ENCODE results near the gene ASTN1. TPM values are rescaled to one million over a fixed set of nuclear protein-coding genes. Genes with fewer than 3 reads are reported as not detected.

ASTN1 gene
- total RNA-seq, 4 donors from 2014 or later: 0.11 to 0.33 (median 0.19) TPM

DNA sequence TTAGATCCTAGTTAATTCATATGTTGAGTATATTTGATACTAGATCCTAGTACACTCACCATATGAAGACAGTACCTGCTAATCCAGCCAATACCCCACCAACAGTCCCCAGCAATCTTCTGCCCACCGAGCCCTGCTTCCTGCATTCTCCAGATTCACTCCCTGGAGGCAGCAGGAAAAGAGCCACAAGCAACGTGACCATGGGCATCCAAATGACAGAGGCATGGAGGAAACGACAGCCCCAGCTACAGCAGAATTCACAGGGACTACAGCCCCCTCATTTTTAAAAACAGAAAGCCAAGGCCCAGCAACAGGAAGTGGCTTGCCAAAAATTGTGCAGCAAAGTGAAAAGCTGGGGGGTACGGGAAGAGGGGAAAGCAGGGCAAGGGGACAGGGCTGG, 29.3 kb downstream of the ASTN1 start:
- H3K36me3 ChIP-seq: no peaks in the 10 kb centered on the region
- DNase-seq: no peak
- no peak overlapping the region for H3K27ac ChIP-seq
- no peak overlapping the region for H3K4me3 ChIP-seq (replicated peaks in 1 of 3)
- no peaks in the 10 kb centered on the region for H3K27me3 ChIP-seq
- WGBS, 2 donors: 76% methylated on average over 4 of the region's 4 CpGs
- no peaks in the 10 kb centered on the region for H3K9me3 ChIP-seq
- peaks cover 0 to 5% of the 10 kb centered on the region in 2 donors for H3K4me1 ChIP-seq
- intact Hi-C loops (cut with DNase I): no loop called here
- TF ChIP-seq, protein P1, sequence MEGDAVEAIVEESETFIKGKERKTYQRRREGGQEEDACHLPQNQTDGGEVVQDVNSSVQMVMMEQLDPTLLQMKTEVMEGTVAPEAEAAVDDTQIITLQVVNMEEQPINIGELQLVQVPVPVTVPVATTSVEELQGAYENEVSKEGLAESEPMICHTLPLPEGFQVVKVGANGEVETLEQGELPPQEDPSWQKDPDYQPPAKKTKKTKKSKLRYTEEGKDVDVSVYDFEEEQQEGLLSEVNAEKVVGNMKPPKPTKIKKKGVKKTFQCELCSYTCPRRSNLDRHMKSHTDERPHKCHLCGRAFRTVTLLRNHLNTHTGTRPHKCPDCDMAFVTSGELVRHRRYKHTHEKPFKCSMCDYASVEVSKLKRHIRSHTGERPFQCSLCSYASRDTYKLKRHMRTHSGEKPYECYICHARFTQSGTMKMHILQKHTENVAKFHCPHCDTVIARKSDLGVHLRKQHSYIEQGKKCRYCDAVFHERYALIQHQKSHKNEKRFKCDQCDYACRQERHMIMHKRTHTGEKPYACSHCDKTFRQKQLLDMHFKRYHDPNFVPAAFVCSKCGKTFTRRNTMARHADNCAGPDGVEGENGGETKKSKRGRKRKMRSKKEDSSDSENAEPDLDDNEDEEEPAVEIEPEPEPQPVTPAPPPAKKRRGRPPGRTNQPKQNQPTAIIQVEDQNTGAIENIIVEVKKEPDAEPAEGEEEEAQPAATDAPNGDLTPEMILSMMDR (IDR thresholded peaks at IDR 0.05): no peak
- no peak for TF ChIP-seq POLR2A (IDR thresholded peaks at IDR 0.05)

DNA sequence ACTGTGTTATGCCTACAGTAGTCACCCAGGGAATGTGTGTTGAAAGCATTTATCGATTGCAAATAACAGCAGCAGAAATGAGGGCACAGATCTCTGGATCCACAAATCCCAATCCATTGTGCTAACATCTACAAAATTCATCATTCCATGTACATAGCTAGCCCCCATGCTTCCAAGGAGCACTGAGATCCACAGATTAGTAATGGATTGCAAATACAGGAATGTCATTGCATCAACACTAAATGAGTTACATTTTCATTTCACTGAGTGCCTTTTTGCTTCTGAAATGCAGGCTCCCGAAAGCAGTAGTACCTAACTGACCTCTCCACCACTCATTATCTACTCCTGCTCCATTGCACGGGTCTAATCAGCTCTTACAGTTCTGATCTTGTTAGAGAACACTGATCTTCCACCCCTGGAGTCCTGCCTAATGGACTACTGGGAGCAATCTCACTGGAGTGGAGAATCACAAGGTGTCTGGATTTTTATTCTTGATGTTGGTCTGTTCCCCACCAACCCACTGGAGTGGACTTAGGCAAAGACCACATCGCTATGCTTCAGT, 30.5 kb downstream of the ASTN1 start:
- no peak overlapping the region for H3K27ac ChIP-seq
- TF ChIP-seq POLR2A (IDR thresholded peaks at IDR 0.05): no peak
- TF ChIP-seq, protein P1 (IDR thresholded peaks at IDR 0.05): no peak

DNA sequence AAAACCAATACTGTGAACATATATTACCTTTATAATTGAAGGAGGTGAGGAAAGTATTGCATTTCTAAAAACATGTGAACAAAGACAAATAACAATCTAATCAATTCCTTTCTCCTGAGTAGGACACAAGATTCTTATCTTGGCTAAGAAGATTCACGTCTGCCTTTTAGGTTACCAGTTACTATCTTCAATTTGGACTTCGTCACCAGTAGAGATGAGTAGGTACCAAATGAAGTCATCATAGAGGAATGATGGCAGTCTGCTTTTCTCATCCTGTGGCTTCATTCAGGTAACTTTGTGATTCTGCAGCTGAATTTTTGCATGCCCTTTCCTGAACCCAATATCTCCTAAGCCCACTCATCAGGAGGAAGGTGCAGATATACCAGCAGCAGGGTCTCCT, 32.4 kb downstream of the ASTN1 start:
- intact Hi-C loops (cut with DNase I): no loop called here
- DNase-seq: no peak
- 95% methylated on average over 2 of the region's 2 CpGs for WGBS, 2 donors

More for the DNA sequence above, 30.5 kb downstream of the ASTN1 start:
- WGBS, 2 donors: 76 to 79% methylated on average over 4 of the region's 4 CpGs
- Histone ChIP-seq H3K27me3 (no peaks in the 10 kb centered on the region), H3K36me3 (no peaks in the 10 kb centered on the region), H3K4me3 (replicated peaks in 1 of 3) (no peak overlapping the region), H3K9me3 (no peaks in the 10 kb centered on the region), H3K4me1 (peaks cover 0 to 5% of the 10 kb centered on the region in 2 donors)
- DNase-seq: no peak
- intact Hi-C loops (cut with DNase I): no loop called here

DNA sequence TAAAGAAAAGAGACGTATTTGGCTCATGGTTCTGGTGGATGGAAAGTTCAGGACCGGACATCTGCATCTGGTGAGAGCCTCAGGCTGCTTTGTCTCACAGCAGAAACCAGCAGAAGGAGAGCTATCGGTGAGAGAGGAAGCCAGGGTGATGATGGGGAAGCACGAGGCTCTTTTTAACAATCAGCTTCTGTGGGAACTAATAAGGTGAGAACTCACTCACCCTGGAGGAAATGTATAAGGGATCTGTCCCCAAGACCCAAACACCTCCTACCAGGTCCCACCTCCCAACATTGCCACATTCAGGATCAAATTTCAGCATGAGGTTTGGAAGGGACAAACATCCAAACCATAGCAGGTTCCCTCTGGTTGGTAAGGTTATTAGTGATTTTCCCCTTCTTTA, 32.8 kb downstream of the ASTN1 start:
- no peaks in the 10 kb centered on the region for H3K9me3 ChIP-seq

More for the DNA sequence above, 32.4 kb downstream of the ASTN1 start:
- no peaks in the 10 kb centered on the region for H3K4me1 ChIP-seq
- no peaks in the 10 kb centered on the region for H3K36me3 ChIP-seq
- TF ChIP-seq, protein P1 (IDR thresholded peaks at IDR 0.05): no peak
- no peaks in the 10 kb centered on the region for H3K9me3 ChIP-seq
- H3K4me3 ChIP-seq (replicated peaks in 1 of 3): no peak overlapping the region
- no peaks in the 10 kb centered on the region for H3K27me3 ChIP-seq
- H3K27ac ChIP-seq: no peak overlapping the region

DNA sequence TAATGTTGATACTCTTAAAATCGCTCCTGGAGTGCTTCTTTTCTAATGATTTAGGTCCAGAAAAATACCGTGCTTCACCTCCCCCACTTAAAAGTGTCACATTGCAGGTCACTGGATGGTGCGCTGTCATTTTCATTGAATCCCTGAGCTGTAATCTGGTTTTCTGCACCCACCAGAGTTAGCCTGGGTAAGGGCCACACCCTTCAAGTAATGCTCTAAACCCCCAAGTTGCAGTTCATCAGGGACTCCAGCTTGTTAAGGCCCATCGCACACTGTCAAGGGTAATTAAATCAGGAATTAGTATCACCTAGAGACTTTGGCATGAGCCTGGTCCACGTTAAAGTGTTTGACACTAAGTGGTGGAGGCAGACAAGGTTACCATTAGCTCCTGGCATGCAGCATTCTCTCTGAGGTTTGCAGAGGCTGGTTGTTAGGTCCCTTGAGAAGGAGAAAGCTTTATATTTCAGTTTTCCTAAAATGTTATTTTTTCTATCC, 34.0 kb downstream of the ASTN1 start:
- WGBS, 2 donors: 78 to 79% methylated on average over 5 of the region's 5 CpGs
- intact Hi-C loops (cut with DNase I): no loop called here
- no peaks in the 10 kb centered on the region for H3K9me3 ChIP-seq

More for the DNA sequence above, 32.8 kb downstream of the ASTN1 start:
- TF ChIP-seq, protein P1 (IDR thresholded peaks at IDR 0.05): no peak
- TF ChIP-seq POLR2A (IDR thresholded peaks at IDR 0.05): no peak
- no peak for DNase-seq
- Histone ChIP-seq H3K4me1 (no peaks in the 10 kb centered on the region), H3K36me3 (no peaks in the 10 kb centered on the region), H3K27ac (no peak overlapping the region), H3K27me3 (no peaks in the 10 kb centered on the region), H3K4me3 (replicated peaks in 1 of 3) (no peak overlapping the region)
- WGBS, 2 donors: 66 to 81% methylated on average over 4 of the region's 4 CpGs
- intact Hi-C loops (cut with DNase I): no loop called here

More for the DNA sequence above, 34.0 kb downstream of the ASTN1 start:
- no peak overlapping the region for H3K27ac ChIP-seq
- no peak for TF ChIP-seq POLR2A (IDR thresholded peaks at IDR 0.05)
- TF ChIP-seq, protein P1 (IDR thresholded peaks at IDR 0.05): no peak
- H3K27me3 ChIP-seq: no peaks in the 10 kb centered on the region
- no peak overlapping the region for H3K4me3 ChIP-seq (replicated peaks in 1 of 3)
- DNase-seq: no peak
- no peaks in the 10 kb centered on the region for H3K4me1 ChIP-seq
- no peaks in the 10 kb centered on the region for H3K36me3 ChIP-seq
